Measurements from ENCODE around the gene SESN3.

DNA sequence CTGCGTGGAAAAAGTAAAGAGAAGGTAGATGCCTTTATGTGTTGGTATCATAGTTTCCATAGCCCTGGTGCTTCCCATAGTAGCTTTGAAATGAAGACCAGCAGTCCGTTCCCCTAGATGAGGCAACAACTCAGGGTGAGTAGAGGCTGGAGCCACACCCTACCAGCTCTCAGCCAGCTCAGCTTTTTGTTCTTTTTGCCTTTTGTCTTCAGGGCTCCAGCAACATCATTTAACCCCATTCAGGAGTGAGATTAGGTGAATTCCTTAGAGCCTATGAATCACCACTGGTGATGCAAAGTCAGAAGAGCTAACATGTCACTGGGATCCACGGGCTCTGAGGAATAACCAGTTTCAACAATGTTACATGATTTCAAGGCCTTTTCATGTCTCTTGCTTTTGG, 14.0 kb upstream of the SESN3 start:
- TF ChIP-seq EZH2 (IDR thresholded peaks at IDR 0.05; ENCODE audit: insufficient read depth, poor library complexity, severe bottlenecking) (no peak), EZH2phosphoT487 (IDR thresholded peaks at IDR 0.05; ENCODE audit: insufficient read depth, low read depth) (no peak)

Data from GM23248 (cell line).